GM18502 (cell line): ENCODE data around the gene TRIM15.
"Not testable (repeated sequence)": the region's sequence is repeated elsewhere in the genome, so short reads cannot be mapped to it uniquely, and the experiment has no call there.

Experiments used
- ATAC-seq: cut with Tn5 transposase; IDR thresholded peaks from one replicate; pipeline ENCODE4 v1.9.1; 2021; ENCODE audit warnings: mild to moderate bottlenecking; ENCODE audit not compliant: unreplicated experiment, poor library complexity

TRIM15 gene

GRCh38 chr6:30160785-30161531, 2.4 kb upstream of the TRIM15 start, which contains the start of gene TRIM10:
TRIM10 (minus strand) TSS chr6:30161211; CDS start chr6:30160858, 353 bp downstream.
- no peak for ATAC-seq

- no peak for ATAC-seq
Measured at GRCh38 chr6:30162265-30163089, 869 bp upstream of the TRIM15 start.

GRCh38 chr6:30163918-30164654, 740 bp downstream of the TRIM15 start:
- ATAC-seq = no peak

GRCh38 chr6:30164714-30165113, 1.4 kb downstream of the TRIM15 start:
- no peak for ATAC-seq

- ATAC-seq = not testable (repeated sequence)
Measured at GRCh38 chr6:30165238-30165637, 1.9 kb downstream of the TRIM15 start.

- ATAC-seq = no peak
Measured at GRCh38 chr6:30167101-30167500, 3.8 kb downstream of the TRIM15 start.

- ATAC-seq = no peak
Measured at GRCh38 chr6:30168741-30169140, 5.4 kb downstream of the TRIM15 start.

- no peak for ATAC-seq
Measured at GRCh38 chr6:30169658-30170614, 6.6 kb downstream of the TRIM15 start.

GRCh38 chr6:30171677-30172471, 8.5 kb downstream of the TRIM15 start:
- no peak for ATAC-seq

GRCh38 chr6:30172681-30173080, 9.3 kb downstream of the TRIM15 start:
- no peak for ATAC-seq

- ATAC-seq = no peak
Measured at GRCh38 chr6:30175765-30176164, 12.4 kb downstream of the TRIM15 start.

GRCh38 chr6:30178837-30179236, 15.5 kb downstream of the TRIM15 start:
- ATAC-seq = no peak

- ATAC-seq = no peak
Measured at GRCh38 chr6:30180145-30180544, 16.8 kb downstream of the TRIM15 start.

- no peak for ATAC-seq
Measured at GRCh38 chr6:30184417-30185031, 21.2 kb downstream of the TRIM15 start.

- no peak for ATAC-seq
Measured at GRCh38 chr6:30185846-30186484, 22.6 kb downstream of the TRIM15 start.

GRCh38 chr6:30188541-30188940, 25.2 kb downstream of the TRIM15 start:
- ATAC-seq = no peak

GRCh38 chr6:30192076-30192475, 28.7 kb downstream of the TRIM15 start:
- no peak for ATAC-seq
